Glutamatergic neuron (in vitro differentiated cells): ENCODE measurements around the gene SLC23A2. TPM values are rescaled to one million over a fixed set of nuclear protein-coding genes. Genes with fewer than 3 reads are reported as not detected.

Source experiments
- DNase-seq: peaks from one replicate; pipeline ENCODE4 v3.0.0; 2022
- H3K27ac Mint-ChIP-seq: one replicate; pipeline ENCODE4 v1.8.0; 2020; ENCODE audit warnings: mild to moderate bottlenecking, mixed read lengths, inconsistent platforms; ENCODE audit not compliant: unreplicated experiment
- H3K27me3 Mint-ChIP-seq: one replicate; pipeline ENCODE4 v1.8.0; 2020; ENCODE audit warnings: mild to moderate bottlenecking, moderate library complexity, mixed read lengths, inconsistent platforms; ENCODE audit not compliant: unreplicated experiment
- H3K36me3 Mint-ChIP-seq: one replicate; pipeline ENCODE4 v1.8.0; 2020; ENCODE audit warnings: mild to moderate bottlenecking, mixed read lengths, inconsistent platforms; ENCODE audit not compliant: unreplicated experiment
- H3K4me1 Mint-ChIP-seq: one replicate; pipeline ENCODE4 v1.8.0; 2020; ENCODE audit warnings: mild to moderate bottlenecking, low read depth, mixed read lengths, inconsistent platforms; ENCODE audit not compliant: unreplicated experiment
- H3K4me3 Mint-ChIP-seq: one replicate; pipeline ENCODE4 v1.8.0; 2020; ENCODE audit warnings: mild to moderate bottlenecking, mixed read lengths, inconsistent platforms; ENCODE audit not compliant: unreplicated experiment
- H3K9me3 Mint-ChIP-seq: one replicate; pipeline ENCODE4 v1.8.0; 2020; ENCODE audit warnings: mild to moderate bottlenecking, moderate library complexity, mixed read lengths, inconsistent platforms; ENCODE audit not compliant: unreplicated experiment
- CTCF ChIP-seq: fragments of 200-600 bp; sonication (generic); IDR thresholded peaks from one replicate; pipeline ENCODE4 v1.5.0; 2021; ENCODE audit not compliant: partially characterized antibody, unreplicated experiment
- total RNA-seq: library from RNA; stranded (reverse); fragmentation: NEBNext Ultra II Directional; extraction: Animal tissue kit (Norgen Biotek cat#: 25700); gene quantifications from one replicate; pipeline ENCODE4 v1.2.1, GENCODE V29; 2021; ENCODE audit not compliant: unreplicated experiment

The SLC23A2 gene
- total RNA-seq, 1 donor from 2014 or later = 20.4 TPM

- Mint-ChIP-seq H3K4me3 (no peak overlapping the region), H3K36me3 (peaks cover 4% of the 10 kb centered on the region), H3K4me1 (peaks cover 8% of the 10 kb centered on the region), H3K9me3 (no peaks in the 10 kb centered on the region), H3K27me3 (no peaks in the 10 kb centered on the region), H3K27ac (no peak overlapping the region)
- no peak for TF ChIP-seq CTCF
- DNase-seq = no peak
Observed at GRCh38 chr20:4855555-4855954, 145.8 kb downstream of the SLC23A2 start.

DNA sequence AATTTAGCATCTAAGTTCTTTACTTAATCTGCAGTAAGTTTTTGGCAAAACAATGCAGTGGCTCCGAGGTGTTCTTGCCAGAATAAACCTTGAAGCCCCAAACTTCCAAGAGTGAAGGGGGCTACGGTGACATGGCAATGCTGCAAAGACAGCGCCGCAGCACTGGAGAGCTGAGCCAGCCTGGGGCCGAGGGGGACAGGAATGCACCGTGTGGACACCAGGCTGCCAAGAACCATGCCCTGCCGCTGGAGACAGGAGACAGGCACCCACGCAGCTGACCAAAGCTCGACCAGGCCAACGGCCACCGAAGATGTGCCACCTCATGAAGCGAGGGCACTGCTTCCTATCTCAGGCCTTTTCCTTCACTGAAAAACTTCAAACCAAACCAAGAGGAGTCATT lies 146.2 kb downstream of the SLC23A2 start:
- no peak for TF ChIP-seq CTCF
- no peak for DNase-seq
- Mint-ChIP-seq H3K9me3 (no peaks in the 10 kb centered on the region), H3K4me3 (no peak overlapping the region), H3K27ac (no peak overlapping the region), H3K4me1 (peaks cover 8% of the 10 kb centered on the region), H3K36me3 (no peaks in the 10 kb centered on the region), H3K27me3 (no peaks in the 10 kb centered on the region)

DNA sequence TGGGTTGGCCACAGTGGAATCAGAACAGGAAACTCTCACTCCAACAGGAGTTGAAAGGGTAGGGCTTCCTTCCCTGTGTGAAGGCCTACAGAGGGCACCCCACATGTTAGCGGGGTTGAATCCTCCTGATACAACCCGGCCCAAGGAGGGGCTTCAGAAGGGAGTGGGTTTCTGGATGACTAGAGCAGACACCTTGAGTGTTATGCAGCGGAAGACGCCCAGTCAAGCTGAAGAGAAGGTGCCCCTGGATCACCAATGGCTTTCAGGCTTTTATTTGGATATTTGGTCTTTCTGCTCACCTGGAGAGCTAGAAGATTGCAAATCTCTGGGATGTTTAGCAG lies 146.8 kb downstream of the SLC23A2 start:
- no peak for DNase-seq
- Mint-ChIP-seq H3K36me3 (no peaks in the 10 kb centered on the region), H3K4me3 (no peak overlapping the region), H3K27me3 (no peaks in the 10 kb centered on the region), H3K4me1 (peaks cover 8% of the 10 kb centered on the region), H3K9me3 (no peaks in the 10 kb centered on the region), H3K27ac (no peak overlapping the region)
- no peak for TF ChIP-seq CTCF

GRCh38 chr20:4853757-4854560 lies 147.4 kb downstream of the SLC23A2 start:
- Mint-ChIP-seq H3K4me1 (peaks cover 8% of the 10 kb centered on the region), H3K4me3 (no peak overlapping the region), H3K36me3 (no peaks in the 10 kb centered on the region), H3K27me3 (no peaks in the 10 kb centered on the region), H3K27ac (no peak overlapping the region), H3K9me3 (no peaks in the 10 kb centered on the region)
- no peak for DNase-seq
- TF ChIP-seq CTCF = no peak

DNA sequence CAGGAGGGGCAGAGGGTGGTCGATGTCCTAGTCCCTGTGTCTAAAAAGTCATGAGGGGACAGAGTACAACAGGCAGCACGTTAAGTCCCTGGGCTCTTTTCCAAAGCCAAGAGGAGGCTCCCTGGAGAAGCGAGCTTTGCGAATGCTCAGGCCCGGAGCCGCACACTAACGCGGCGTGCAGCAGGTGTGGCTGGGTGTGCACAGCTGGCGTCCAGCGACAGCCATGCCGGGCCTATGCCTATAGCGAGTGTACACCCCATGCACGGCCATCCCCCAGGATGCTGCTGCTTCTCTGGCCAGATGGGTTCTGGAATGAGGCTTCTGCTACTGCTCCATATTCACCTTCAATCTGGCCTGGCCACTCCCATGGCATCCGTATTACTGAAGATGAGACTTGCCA lies 148.3 kb downstream of the SLC23A2 start:
- Mint-ChIP-seq H3K27me3 (no peaks in the 10 kb centered on the region), H3K9me3 (no peaks in the 10 kb centered on the region), H3K4me1 (peaks cover 8% of the 10 kb centered on the region), H3K36me3 (no peaks in the 10 kb centered on the region), H3K27ac (no peak overlapping the region), H3K4me3 (no peak overlapping the region)
- no peak for TF ChIP-seq CTCF
- DNase-seq = peak; percentile 29
